Loucy (cell line): ENCODE data around the gene PACRGL.

Experiments used
- CTCF ChIP-seq: fragments of 200-600 bp; sonication (generic); conservative IDR thresholded peaks from 2 replicates; pipeline ENCODE4 v1.5.1; 2014; ENCODE audit warnings: mild to moderate bottlenecking, antibody characterized with exemption, low read length
- EZH2phosphoT487 ChIP-seq: fragments of 200-600 bp; IDR thresholded peaks from 2 replicates; pipeline ENCODE4 v1.6.1; 2018; ENCODE audit warnings: antibody characterized with exemption, mild to moderate bottlenecking, moderate library complexity, borderline replicate concordance

DNA sequence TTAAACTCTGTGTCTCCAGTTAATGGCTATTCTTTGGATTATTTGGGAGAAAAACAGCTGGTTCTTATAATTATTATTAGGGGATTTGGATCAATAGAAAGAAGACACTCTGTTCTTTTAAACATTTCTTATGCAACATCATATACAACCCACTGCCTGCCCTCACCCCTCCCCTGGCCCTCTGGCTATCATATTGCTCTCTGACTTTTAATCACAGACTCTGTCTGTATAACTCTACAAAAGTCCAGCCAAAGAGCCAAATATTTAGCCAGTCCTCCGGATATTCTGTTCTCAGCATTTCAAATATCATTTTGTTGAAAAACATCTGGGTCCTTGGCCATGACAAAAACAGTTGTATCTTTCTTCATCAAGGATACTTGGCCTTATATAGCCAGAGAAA, 19.0 kb upstream of the PACRGL start:
- TF ChIP-seq CTCF (no peak), EZH2phosphoT487 (no peak)
